ENCODE data around the gene PPP6C.

DNA sequence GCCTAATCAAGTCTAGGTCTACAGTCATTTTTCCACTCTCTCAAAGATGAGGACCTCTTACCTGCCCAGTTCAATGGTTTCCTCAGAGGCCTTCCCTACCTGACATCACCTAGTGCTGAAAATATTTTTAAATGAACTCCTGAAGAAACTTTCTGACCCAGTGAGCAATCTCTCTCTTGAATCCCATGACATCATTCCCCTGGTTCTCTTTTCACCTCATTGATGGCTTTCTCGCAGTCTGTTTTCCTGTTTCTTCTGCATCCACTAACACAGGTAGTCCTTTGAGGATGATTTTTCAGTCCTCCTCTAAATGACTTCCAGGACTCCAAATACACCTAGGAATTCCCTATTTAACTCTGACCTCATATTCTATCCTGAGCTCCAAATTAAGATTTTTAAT, 86.6 kb downstream of the PPP6C start:
- no peak for TF ChIP-seq POLR2A (IDR thresholded peaks at IDR 0.05)
- TF ChIP-seq, protein P1, sequence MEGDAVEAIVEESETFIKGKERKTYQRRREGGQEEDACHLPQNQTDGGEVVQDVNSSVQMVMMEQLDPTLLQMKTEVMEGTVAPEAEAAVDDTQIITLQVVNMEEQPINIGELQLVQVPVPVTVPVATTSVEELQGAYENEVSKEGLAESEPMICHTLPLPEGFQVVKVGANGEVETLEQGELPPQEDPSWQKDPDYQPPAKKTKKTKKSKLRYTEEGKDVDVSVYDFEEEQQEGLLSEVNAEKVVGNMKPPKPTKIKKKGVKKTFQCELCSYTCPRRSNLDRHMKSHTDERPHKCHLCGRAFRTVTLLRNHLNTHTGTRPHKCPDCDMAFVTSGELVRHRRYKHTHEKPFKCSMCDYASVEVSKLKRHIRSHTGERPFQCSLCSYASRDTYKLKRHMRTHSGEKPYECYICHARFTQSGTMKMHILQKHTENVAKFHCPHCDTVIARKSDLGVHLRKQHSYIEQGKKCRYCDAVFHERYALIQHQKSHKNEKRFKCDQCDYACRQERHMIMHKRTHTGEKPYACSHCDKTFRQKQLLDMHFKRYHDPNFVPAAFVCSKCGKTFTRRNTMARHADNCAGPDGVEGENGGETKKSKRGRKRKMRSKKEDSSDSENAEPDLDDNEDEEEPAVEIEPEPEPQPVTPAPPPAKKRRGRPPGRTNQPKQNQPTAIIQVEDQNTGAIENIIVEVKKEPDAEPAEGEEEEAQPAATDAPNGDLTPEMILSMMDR (IDR thresholded peaks at IDR 0.05), result no peak
